NCI-H2107 treated with DMSO at 0.1 percent for 48 hours (cell line): Measurements from ENCODE around the gene MYH16.
"Not testable (repeated sequence)": the region's sequence is repeated elsewhere in the genome, so short reads cannot be mapped to it uniquely, and the experiment has no call there.

Experiments
- DNase-seq: peaks from one replicate; lab custom pipeline; 2025; ENCODE audit not compliant: unreplicated experiment; lab: John Stamatoyannopoulos, UW

The MYH16 gene

GRCh38 chr7:99350641-99351040 is 78.0 kb downstream of the MYH16 start:
- DNase-seq = not testable (repeated sequence)

GRCh38 chr7:99352247-99352646 is 79.6 kb downstream of the MYH16 start:
- DNase-seq = no peak

GRCh38 chr7:99355098-99355497 is 82.5 kb downstream of the MYH16 start:
- DNase-seq = no peak

DNA sequence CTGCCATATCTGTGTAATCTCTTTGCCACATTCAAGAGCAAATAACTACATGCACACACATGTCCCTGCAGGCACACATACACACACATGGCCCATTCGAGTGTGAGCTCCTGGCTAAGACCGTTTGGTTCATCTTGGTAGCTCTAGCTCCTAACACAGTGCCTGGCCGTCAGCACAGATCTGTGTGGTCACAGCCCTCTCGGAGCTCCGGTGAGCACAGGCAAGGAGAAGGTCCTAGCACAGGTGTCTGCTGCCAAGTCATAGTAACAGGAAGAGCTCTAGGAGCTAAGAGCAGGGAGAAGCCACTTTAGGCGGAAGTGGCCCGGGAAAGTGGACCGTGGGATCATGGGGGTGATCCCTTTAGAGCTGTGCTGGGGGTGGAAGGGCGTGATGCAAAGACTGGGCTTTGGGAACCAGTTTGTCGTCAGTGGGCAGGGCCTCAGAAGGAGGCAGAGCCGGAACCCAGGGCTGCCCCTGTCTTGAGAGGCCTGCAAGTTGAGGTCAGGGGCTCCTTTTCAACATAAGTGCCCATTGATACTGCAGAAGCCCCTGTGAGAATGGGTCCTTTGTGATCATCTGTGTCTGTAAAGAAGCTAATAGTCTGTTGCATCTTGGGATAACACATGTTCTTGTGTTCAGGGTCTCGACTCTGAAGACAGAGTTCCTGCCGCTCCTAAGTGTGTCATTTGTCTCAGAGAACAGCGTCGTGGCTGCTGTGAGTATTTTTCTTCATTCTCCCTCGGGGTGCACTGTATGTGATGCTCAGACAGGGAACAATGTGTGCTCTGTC is 85.3 kb downstream of the MYH16 start:
- DNase-seq = no peak

DNA sequence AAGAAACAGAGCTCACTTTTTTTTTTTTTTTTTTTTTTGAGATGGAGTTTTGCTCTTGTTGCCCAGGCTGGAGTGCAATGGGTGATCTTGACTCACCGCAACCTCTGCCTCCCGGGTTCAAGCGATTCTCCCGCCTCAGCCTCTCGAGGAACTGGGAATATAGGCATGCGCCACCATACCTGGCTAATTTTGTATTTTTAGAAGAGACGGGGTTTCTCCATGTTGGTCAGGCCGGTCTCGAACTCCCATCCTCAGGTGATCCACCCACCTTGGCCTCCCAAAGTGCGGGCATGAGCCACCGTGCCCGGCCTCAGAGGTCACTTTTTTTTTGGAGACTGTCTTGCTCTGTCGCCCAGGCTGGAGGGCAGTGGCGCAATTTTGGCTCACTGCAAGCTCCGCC is 85.9 kb downstream of the MYH16 start:
- DNase-seq = not testable (repeated sequence)

DNA sequence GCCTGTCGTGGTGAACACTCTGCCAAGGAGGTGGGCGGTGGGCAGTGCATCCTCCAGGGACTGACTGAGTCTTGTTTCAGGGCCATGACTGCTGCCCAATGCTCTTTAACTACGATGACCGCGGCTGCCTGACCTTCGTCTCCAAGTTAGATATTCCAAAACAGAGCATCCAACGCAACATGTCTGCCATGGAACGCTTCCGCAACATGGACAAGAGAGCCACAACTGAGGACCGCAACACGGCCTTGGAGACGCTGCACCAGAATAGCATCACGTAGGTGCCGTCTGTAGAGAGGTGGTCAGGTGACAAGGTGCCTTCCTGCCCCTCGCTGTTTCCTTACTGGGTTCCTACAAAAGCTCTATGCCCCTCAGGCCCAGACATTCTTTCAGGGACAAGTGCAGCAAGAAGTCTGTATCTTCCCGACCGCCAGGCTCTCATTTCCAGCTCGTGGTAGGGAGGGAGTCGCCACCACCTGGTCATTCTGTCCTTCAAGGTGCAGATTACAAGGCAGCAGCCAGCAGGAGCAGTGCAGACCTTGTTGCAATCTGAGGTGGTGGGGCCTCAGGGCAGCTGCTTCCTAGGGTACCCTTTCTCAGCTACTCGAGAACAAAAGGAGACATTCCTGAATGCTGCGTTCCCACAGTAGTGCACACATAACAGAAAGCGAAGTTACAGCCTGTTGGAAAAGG is 87.0 kb downstream of the MYH16 start:
- no peak for DNase-seq
